ENCODE data around the gene KRTAP9-6.

Gene KRTAP9-6, protein sequence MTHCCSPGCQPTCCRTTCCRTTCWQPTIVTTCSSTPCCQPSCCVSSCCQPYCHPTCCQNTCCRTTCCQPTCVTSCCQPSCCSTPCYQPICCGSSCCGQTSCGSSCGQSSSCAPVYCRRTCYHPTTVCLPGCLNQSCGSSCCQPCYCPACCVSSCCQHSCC

DNA sequence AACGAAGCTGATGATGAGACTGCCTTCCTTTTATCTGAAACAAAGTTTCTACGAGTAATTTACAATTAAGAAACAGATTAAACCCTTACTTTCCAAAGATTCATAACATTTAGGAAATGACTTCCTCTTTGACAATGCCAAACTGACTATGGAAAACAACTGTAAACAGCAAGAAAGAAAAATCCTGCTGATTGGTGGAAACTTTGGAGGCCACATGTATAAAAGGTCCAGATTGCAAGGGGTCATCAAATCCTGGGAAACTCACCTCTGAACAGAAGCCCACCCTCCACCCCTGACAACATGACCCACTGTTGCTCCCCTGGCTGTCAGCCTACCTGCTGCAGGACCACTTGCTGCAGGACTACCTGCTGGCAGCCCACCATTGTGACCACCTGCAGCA lies at the start of gene KRTAP9-6:
TSS of gene KRTAP9-6 (plus strand) at position 301 of the 400 bp plus-strand sequence. CDS start at position 301, 0 bp downstream.
- H3F3A ChIP-seq (ENCODE audit: low read depth) = no peaks in the 10 kb centered on the region
- H3K36me3 ChIP-seq (ENCODE audit: insufficient read depth, low read length) = no peaks in the 10 kb centered on the region
- TF ChIP-seq, protein P1, sequence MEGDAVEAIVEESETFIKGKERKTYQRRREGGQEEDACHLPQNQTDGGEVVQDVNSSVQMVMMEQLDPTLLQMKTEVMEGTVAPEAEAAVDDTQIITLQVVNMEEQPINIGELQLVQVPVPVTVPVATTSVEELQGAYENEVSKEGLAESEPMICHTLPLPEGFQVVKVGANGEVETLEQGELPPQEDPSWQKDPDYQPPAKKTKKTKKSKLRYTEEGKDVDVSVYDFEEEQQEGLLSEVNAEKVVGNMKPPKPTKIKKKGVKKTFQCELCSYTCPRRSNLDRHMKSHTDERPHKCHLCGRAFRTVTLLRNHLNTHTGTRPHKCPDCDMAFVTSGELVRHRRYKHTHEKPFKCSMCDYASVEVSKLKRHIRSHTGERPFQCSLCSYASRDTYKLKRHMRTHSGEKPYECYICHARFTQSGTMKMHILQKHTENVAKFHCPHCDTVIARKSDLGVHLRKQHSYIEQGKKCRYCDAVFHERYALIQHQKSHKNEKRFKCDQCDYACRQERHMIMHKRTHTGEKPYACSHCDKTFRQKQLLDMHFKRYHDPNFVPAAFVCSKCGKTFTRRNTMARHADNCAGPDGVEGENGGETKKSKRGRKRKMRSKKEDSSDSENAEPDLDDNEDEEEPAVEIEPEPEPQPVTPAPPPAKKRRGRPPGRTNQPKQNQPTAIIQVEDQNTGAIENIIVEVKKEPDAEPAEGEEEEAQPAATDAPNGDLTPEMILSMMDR (conservative IDR thresholded peaks at IDR 0.05; ENCODE audit: low read length) = no peak
- no peak within 1 kb of the TSS for H2AFZ ChIP-seq (ENCODE audit: low read length)
- no peaks in the 10 kb centered on the region for H3K79me2 ChIP-seq (ENCODE audit: insufficient read depth, low read length)
- no peaks in the 10 kb centered on the region for H3K4me1 ChIP-seq (ENCODE audit: insufficient read depth, low read length, poor library complexity, severe bottlenecking)
- H3K27me3 ChIP-seq (ENCODE audit: insufficient read depth, low read length, poor library complexity, severe bottlenecking) = no peaks in the 10 kb centered on the region
- H3K9me3 ChIP-seq (ENCODE audit: insufficient read depth, low read depth, low read length) = no peaks in the 10 kb centered on the region
- H3K4me3 ChIP-seq (ENCODE audit: low read length, poor library complexity, severe bottlenecking) = no peak within 1 kb of the TSS
- H3K9me2 ChIP-seq (replicated peaks; ENCODE audit: low read depth, low read length) = no peaks in the 10 kb centered on the region
- no peaks in the 10 kb centered on the region for H4K20me1 ChIP-seq (ENCODE audit: insufficient read depth, low read length, poor library complexity, severe bottlenecking)
- no peak within 1 kb of the TSS for H3K9ac ChIP-seq (ENCODE audit: low read depth, low read length, poor library complexity, severe bottlenecking)
- no peak within 1 kb of the TSS for H3K4me2 ChIP-seq (ENCODE audit: low read depth, low read length, poor library complexity, severe bottlenecking)

DNA sequence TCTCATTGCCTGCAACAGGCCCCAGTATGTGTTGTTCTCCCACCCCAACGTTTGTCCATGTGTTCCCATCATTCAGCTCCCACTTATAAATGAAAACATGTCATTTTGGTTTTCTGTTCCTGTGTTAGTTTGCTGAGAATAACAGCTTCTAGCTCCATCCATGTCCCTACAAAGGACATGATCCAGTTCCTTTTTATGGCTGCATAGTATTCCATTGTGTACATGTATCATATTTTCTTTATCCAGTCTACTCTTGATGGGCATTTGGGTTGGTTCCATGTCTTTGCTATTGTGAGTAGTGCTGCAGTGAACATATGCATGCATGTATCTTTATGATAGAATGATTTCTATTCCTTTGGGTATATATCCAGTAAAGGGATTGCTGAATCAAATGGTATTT lies 49.5 kb upstream of the KRTAP9-6 start:
- Histone ChIP-seq H3K4me1 (ENCODE audit: insufficient read depth, low read length, poor library complexity, severe bottlenecking) (no peaks in the 10 kb centered on the region), H3K9me2 (replicated peaks; ENCODE audit: low read depth, low read length) (no peaks in the 10 kb centered on the region), H3F3A (ENCODE audit: low read depth) (no peaks in the 10 kb centered on the region), H3K4me3 (ENCODE audit: low read length, poor library complexity, severe bottlenecking) (no peak overlapping the region), H3K9ac (ENCODE audit: low read depth, low read length, poor library complexity, severe bottlenecking) (no peak overlapping the region), H3K27me3 (ENCODE audit: insufficient read depth, low read length, poor library complexity, severe bottlenecking) (no peaks in the 10 kb centered on the region), H3K79me2 (ENCODE audit: insufficient read depth, low read length) (no peaks in the 10 kb centered on the region), H3K9me3 (ENCODE audit: insufficient read depth, low read depth, low read length) (no peaks in the 10 kb centered on the region), H4K20me1 (ENCODE audit: insufficient read depth, low read length, poor library complexity, severe bottlenecking) (no peaks in the 10 kb centered on the region), H3K36me3 (ENCODE audit: insufficient read depth, low read length) (no peaks in the 10 kb centered on the region), H2AFZ (ENCODE audit: low read length) (no peak overlapping the region), H3K4me2 (ENCODE audit: low read depth, low read length, poor library complexity, severe bottlenecking) (no peak overlapping the region)
- TF ChIP-seq, protein P1 (conservative IDR thresholded peaks at IDR 0.05; ENCODE audit: low read length) = no peak
- TF ChIP-seq EZH2phosphoT487 (IDR thresholded peaks at IDR 0.05; ENCODE audit: borderline replicate concordance) = no peak

DNA sequence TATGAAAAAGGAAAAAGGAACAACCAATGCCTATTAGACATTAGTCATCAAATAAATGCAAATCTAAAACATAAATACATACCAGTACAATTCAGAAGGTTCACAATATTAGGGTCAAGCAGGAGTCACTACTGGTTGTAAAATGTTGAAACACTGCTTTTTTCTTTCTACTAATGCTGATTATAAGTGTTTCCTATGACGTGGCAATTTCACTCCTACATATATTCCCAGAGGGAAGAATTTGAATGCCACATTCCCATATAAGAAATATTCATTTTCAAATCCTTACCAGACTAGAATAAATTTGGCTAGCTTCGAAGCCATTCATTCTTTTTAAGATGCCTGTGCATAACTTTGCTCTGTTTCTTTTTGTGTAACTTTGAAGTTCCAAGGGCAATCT lies 41.4 kb upstream of the KRTAP9-6 start:
- no peaks in the 10 kb centered on the region for H3K9me2 ChIP-seq (replicated peaks; ENCODE audit: low read depth, low read length)
- no peaks in the 10 kb centered on the region for H3K4me1 ChIP-seq (ENCODE audit: insufficient read depth, low read length, poor library complexity, severe bottlenecking)
- no peak for TF ChIP-seq EZH2phosphoT487 (IDR thresholded peaks at IDR 0.05; ENCODE audit: borderline replicate concordance)
- TF ChIP-seq, protein P1 (conservative IDR thresholded peaks at IDR 0.05; ENCODE audit: low read length) = no peak
- H2AFZ ChIP-seq (ENCODE audit: low read length) = no peak overlapping the region
- no peaks in the 10 kb centered on the region for H3K36me3 ChIP-seq (ENCODE audit: insufficient read depth, low read length)
- H3K79me2 ChIP-seq (ENCODE audit: insufficient read depth, low read length) = no peaks in the 10 kb centered on the region
- H3K9me3 ChIP-seq (ENCODE audit: insufficient read depth, low read depth, low read length) = no peaks in the 10 kb centered on the region
- no peaks in the 10 kb centered on the region for H4K20me1 ChIP-seq (ENCODE audit: insufficient read depth, low read length, poor library complexity, severe bottlenecking)
- no peak overlapping the region for H3K4me3 ChIP-seq (ENCODE audit: low read length, poor library complexity, severe bottlenecking)
- H3K27me3 ChIP-seq (ENCODE audit: insufficient read depth, low read length, poor library complexity, severe bottlenecking) = no peaks in the 10 kb centered on the region
- H3K9ac ChIP-seq (ENCODE audit: low read depth, low read length, poor library complexity, severe bottlenecking) = no peak overlapping the region
- H3F3A ChIP-seq (ENCODE audit: low read depth) = no peaks in the 10 kb centered on the region
- no peak overlapping the region for H3K4me2 ChIP-seq (ENCODE audit: low read depth, low read length, poor library complexity, severe bottlenecking)

Data from Loucy (cell line).